CD8-positive, alpha-beta memory T cell (primary cell): ENCODE data around the gene DBP. TPM values are rescaled to one million over a fixed set of nuclear protein-coding genes. Genes with fewer than 3 reads are reported as not detected.
A peak's percentile ranks its signal among the peaks of the same experiment; 100 is the strongest.

Experiments
- CTCF ChIA-PET: fragments of 350-600 bp; sonication (Branson Sonifier 250); formaldehyde crosslinking; loops from one replicate; lab custom pipeline; 2021; ENCODE audit warnings: antibody characterized with exemption; lab: Charles Lee
- POLR2A ChIA-PET: fragments of 350-600 bp; sonication (Branson Sonifier 250); formaldehyde crosslinking; loops from one replicate; lab custom pipeline; 2021; ENCODE audit warnings: antibody characterized with exemption; lab: Charles Lee
- DNase-seq, 5 donors: peaks; one replicate each; pipeline versions ENCODE4 v3.0.0 to v3.0.0-alpha.2; 2020 to 2022; ENCODE audit warnings: mixed read lengths in 1 of 5
- H3K27ac ChIP-seq: one replicate; pipeline ENCODE4 v1.7.0; 2013; ENCODE audit warnings: low read depth, mild to moderate bottlenecking, low read length, moderate library complexity
- H3K27me3 ChIP-seq: 2 replicates; pipeline ENCODE4 v1.7.0; 2013; ENCODE audit warnings: low read length, mild to moderate bottlenecking; ENCODE audit not compliant: insufficient read depth, poor library complexity, severe bottlenecking
- H3K36me3 ChIP-seq: 2 replicates; pipeline ENCODE4 v1.7.0; 2013; ENCODE audit warnings: mild to moderate bottlenecking, low read length, moderate library complexity; ENCODE audit not compliant: insufficient read depth
- H3K4me1 ChIP-seq: 2 replicates; pipeline ENCODE4 v1.7.0; 2013; ENCODE audit warnings: mild to moderate bottlenecking, low read length, moderate library complexity; ENCODE audit not compliant: insufficient read depth
- H3K4me3 ChIP-seq: 2 replicates; pipeline ENCODE4 v1.7.0; 2013; ENCODE audit warnings: mild to moderate bottlenecking, low read length
- H3K9me3 ChIP-seq: 2 replicates; pipeline ENCODE4 v1.7.0; 2013; ENCODE audit warnings: mild to moderate bottlenecking, low read length
- H3K27ac Mint-ChIP-seq, 8 donors: one replicate each; pipeline ENCODE4 v1.8.0; 2020 to 2021; ENCODE audit warnings: mixed read lengths in 8 of 8, mild to moderate bottlenecking in 6 of 8, inconsistent platforms in 3 of 8, moderate library complexity in 3 of 8
- H3K27me3 Mint-ChIP-seq, 2 donors: one replicate each; pipeline ENCODE4 v1.8.0; 2020 to 2021; ENCODE audit warnings: mixed read lengths in 2 of 2, mild to moderate bottlenecking in 1 of 2, moderate library complexity in 1 of 2
- H3K36me3 Mint-ChIP-seq, 3 donors: one replicate each; pipeline ENCODE4 v1.8.0; 2020 to 2021; ENCODE audit warnings: mixed read lengths in 3 of 3, inconsistent platforms in 1 of 3, mild to moderate bottlenecking in 1 of 3
- H3K4me1 Mint-ChIP-seq, 3 donors: one replicate each; pipeline ENCODE4 v1.8.0; 2020 to 2021; ENCODE audit warnings: mixed read lengths in 3 of 3, inconsistent platforms in 1 of 3, mild to moderate bottlenecking in 1 of 3
- H3K4me3 Mint-ChIP-seq, 7 donors: one replicate each; pipeline ENCODE4 v1.8.0; 2020 to 2021; ENCODE audit warnings: mixed read lengths in 7 of 7, mild to moderate bottlenecking in 6 of 7, moderate library complexity in 4 of 7, inconsistent platforms in 2 of 7
- H3K9me3 Mint-ChIP-seq, 5 donors: one replicate each; pipeline ENCODE4 v1.8.0; 2020 to 2022; ENCODE audit warnings: mixed read lengths in 5 of 5, mild to moderate bottlenecking in 3 of 5, moderate library complexity in 2 of 5, inconsistent platforms in 1 of 5
- polyA plus RNA-seq: library from polyadenylated mRNA; unstranded; fragments of 300-500 nt; fragmentation: Illumina TruSeq; gene quantifications from one replicate; pipeline ENCODE4 v1.2.3, GENCODE V29; 2021
- total RNA-seq, 2 experiments: library from RNA; stranded (reverse); gene quantifications; one replicate each; pipeline ENCODE4 v1.2.3, GENCODE V29; 2021

DBP gene
- total and polyA plus RNA-seq, 3 experiments from 2014 or later, result 10.9 to 84.1 (median 12.1) TPM

DNA sequence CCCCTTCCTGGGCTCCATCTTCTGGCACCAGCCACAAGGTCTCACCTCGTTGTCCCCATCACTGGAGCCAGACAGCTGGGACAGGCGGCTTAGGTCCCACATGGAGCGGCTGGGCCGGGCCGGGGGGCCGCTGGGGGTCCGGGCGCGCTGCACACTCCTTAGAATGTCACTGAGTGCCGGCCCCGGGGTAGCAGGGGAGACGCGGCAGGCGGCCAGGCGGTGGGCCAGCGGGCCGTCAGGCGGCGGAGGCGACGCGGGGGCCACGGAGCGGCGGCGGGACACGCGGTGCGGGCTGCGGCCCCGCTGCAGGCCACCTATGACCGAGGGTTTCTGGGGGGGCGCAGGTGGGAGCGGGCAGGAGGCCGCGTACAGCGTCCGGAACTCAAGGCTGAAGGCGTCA, 33.7 kb downstream of the DBP start:
- CTCF ChIA-PET, result no interaction called here
- Mint-ChIP-seq H3K9me3 (no peaks in the 10 kb centered on the region), H3K4me3 (no peak overlapping the region), H3K36me3 (no peaks in the 10 kb centered on the region), H3K27me3 (peaks cover 0 to 4% of the 10 kb centered on the region in 2 donors), H3K4me1 (no peaks in the 10 kb centered on the region), H3K27ac (no peak overlapping the region)
- POLR2A ChIA-PET, result no interaction called here
- H3K9me3 ChIP-seq, result no peaks in the 10 kb centered on the region
- no peaks in the 10 kb centered on the region for H3K4me1 ChIP-seq
- no peak for DNase-seq
- no peak overlapping the region for H3K27ac ChIP-seq
- no peaks in the 10 kb centered on the region for H3K36me3 ChIP-seq
- H3K4me3 ChIP-seq, result no peak overlapping the region
- no peaks in the 10 kb centered on the region for H3K27me3 ChIP-seq

DNA sequence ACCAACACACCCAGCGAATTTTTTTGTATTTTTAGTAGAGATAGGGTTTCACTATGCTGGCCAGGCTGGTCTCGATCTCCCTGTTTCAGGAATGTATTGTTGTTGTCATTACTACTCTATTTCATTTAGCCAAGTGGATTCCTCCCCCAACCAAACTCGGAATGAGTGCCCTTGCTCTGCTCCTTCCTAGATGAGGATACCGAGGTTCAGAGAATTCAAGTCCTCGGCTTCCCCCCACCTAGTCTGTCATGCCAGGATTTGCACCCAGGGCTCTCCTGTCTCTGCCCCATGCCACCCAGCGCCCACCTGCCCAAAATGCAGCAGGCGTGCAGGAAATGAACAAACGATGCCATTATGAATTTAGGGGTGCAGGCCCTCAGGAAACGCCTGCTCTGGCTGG, 34.2 kb downstream of the DBP start:
- Histone ChIP-seq H3K27me3 (no peaks in the 10 kb centered on the region), H3K36me3 (no peaks in the 10 kb centered on the region), H3K4me3 (no peak overlapping the region), H3K9me3 (no peaks in the 10 kb centered on the region), H3K4me1 (no peaks in the 10 kb centered on the region), H3K27ac (no peak overlapping the region)
- POLR2A ChIA-PET, result no interaction called here
- CTCF ChIA-PET, result interaction anchor here (1.1 kb wide), 1 partner anchor 14 kb away, joined by 3 read pairs; no protein-coding TSS in a partner anchor
- H3K27ac Mint-ChIP-seq, result no peak overlapping the region
- H3K4me3 Mint-ChIP-seq, result no peak overlapping the region
- no peaks in the 10 kb centered on the region for H3K9me3 Mint-ChIP-seq
- H3K4me1 Mint-ChIP-seq, result no peaks in the 10 kb centered on the region
- H3K27me3 Mint-ChIP-seq, result peaks cover 0 to 4% of the 10 kb centered on the region in 2 donors
- no peaks in the 10 kb centered on the region for H3K36me3 Mint-ChIP-seq
- DNase-seq, result no peak

DNA sequence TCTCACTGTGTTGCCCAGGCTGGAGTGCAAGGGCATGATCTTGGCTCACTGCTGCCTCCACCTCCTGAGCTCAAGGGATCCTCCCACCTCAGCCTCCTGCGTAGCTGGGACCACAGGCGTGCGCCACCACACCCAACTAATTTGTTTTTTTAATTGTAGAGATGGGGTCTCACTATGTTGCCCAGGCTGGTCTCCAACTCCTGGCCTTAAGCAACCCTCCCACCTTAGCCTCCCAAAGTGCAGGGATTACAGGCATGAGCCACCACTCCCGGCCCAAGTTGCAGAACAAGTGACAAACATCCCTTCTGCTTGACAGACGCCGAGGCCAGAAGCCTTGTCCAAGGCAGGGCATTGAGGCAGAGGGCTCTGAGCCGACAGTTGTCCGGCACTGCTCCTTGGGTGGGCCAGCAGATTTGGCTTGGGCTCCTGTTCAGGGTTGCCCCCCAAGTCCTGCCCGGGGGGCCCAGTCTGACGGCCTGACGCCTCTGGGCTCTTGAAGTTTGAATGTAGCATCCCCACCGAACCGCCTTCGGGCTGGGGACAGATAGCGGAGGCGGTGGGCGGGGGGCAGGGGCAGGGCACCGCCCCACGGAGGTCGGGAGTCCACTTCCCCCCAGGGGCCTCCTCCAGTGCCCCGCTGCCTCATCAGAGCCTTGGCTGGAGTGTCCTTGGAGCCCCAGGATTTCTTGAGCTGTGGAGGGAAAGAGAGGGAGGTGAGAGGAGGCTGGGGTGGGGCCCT, 36.3 kb downstream of the DBP start:
- Mint-ChIP-seq H3K4me3 (no peak overlapping the region), H3K27me3 (peaks cover 0 to 4% of the 10 kb centered on the region in 2 donors), H3K4me1 (peaks cover 0 to 9% (median 2%) of the 10 kb centered on the region in 3 donors), H3K9me3 (no peaks in the 10 kb centered on the region), H3K36me3 (no peaks in the 10 kb centered on the region), H3K27ac (no peak overlapping the region)
- Histone ChIP-seq H3K4me3 (no peak overlapping the region), H3K4me1 (peaks cover 6% of the 10 kb centered on the region), H3K9me3 (no peaks in the 10 kb centered on the region), H3K27me3 (no peaks in the 10 kb centered on the region), H3K36me3 (no peaks in the 10 kb centered on the region), H3K27ac (no peak overlapping the region)
- ChIA-PET CTCF (interaction anchor here (0.8 kb wide), 1 partner anchor 332 kb away, joined by 3 read pairs; no protein-coding TSS in a partner anchor), POLR2A (no interaction called here)
- DNase-seq, result no peak

DNA sequence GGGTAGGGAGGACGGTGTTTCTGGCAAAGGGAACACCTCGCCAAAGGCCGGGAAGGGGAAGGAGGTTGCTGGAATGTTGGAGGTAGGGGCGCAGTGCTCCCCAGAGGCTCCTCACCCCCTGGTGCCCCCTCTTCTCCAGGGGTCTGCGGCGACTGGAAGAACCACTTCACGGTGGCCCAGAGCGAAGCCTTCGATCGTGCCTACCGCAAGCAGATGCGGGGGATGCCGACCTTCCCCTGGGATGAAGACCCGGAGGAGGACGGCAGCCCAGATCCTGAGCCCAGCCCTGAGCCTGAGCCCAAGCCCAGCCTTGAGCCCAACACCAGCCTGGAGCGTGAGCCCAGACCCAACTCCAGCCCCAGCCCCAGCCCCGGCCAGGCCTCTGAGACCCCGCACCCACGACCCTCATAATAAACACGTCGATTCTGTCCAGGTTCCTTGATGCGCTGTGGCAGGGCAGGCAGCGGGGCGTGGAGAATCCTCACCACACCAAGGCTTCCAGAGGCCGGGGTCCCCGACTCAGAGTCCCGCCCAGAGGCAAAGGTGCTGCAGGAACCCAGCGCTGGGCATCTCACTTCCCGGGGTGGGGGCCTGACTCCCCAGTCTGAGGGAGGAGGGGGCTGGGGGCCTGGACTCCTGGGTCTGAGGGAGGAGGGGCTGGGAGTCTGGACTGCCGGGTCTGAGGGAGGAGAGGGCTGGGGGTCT, 38.0 kb downstream of the DBP start:
- ChIA-PET POLR2A (no interaction called here), CTCF (no interaction called here)
- H3K4me1 ChIP-seq, result peaks cover 6% of the 10 kb centered on the region
- Mint-ChIP-seq H3K36me3 (peaks cover 0 to 2% (median 0%) of the 10 kb centered on the region in 3 donors), H3K27me3 (peaks cover 0 to 4% of the 10 kb centered on the region in 2 donors), H3K4me1 (peaks cover 4 to 14% (median 5%) of the 10 kb centered on the region in 3 donors), H3K9me3 (no peaks in the 10 kb centered on the region), H3K27ac (peak overlapping the region in 1 of 8 donors; percentile 14), H3K4me3 (no peak overlapping the region)
- DNase-seq, result no peak
- no peaks in the 10 kb centered on the region for H3K36me3 ChIP-seq
- H3K4me3 ChIP-seq, result no peak overlapping the region
- no peak overlapping the region for H3K27ac ChIP-seq
- no peaks in the 10 kb centered on the region for H3K9me3 ChIP-seq
- no peaks in the 10 kb centered on the region for H3K27me3 ChIP-seq

DNA sequence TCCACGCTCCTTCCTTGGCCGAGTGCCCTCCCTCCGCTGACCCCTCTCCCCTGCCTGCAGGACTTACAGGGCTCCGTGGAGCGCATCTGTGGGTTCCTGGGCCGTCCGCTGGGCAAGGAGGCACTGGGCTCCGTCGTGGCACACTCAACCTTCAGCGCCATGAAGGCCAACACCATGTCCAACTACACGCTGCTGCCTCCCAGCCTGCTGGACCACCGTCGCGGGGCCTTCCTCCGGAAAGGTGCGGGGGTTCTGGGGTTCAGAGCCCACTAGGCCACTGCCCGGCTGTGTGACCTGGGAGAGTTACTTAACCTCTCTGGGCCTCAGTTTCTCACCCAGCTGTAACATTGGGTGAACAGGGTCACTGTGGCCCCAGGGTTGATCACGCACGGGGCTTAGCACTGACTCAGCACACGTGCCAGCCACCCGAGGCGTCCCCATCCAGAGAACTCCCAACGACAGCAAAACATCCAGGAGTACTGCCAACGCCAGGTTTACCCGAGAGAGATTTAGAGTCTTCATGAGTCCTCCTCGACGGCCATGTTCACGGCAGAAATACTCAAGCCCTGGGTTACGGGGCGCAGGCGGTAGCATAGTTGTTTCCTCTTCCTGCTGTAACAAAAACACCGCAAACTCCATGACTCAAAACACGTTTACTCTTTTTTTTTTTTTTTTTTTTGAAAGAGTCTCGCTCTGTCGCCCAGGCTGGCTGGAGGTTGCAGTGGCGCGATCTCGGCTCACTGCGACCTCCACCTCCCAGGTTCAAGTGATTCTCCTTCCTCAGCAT, 40.3 kb downstream of the DBP start:
- H3K9me3 ChIP-seq, result no peaks in the 10 kb centered on the region
- CTCF ChIA-PET, result no interaction called here
- Mint-ChIP-seq H3K4me3 (peak overlapping the region; percentile 62 to 83 (median 68)), H3K9me3 (no peaks in the 10 kb centered on the region), H3K27ac (peak overlapping the region; percentile 69 to 90 (median 82)), H3K4me1 (peaks cover 4 to 18% (median 5%) of the 10 kb centered on the region in 3 donors), H3K36me3 (peaks cover 0 to 2% (median 0%) of the 10 kb centered on the region in 3 donors), H3K27me3 (peaks cover 0 to 4% of the 10 kb centered on the region in 2 donors)
- no peaks in the 10 kb centered on the region for H3K27me3 ChIP-seq
- POLR2A ChIA-PET, result interaction anchor here (0.7 to 1.1 kb wide), 2 partner anchors 13 to 264 kb away, joined by 6 to 8 read pairs; no protein-coding TSS in a partner anchor
- peak overlapping the region; percentile 34 for H3K4me3 ChIP-seq
- peak; percentile 18 to 60 (median 43) for DNase-seq
- H3K4me1 ChIP-seq, result peaks cover 6% of the 10 kb centered on the region
- peak overlapping the region; percentile 43 for H3K27ac ChIP-seq
- H3K36me3 ChIP-seq, result no peaks in the 10 kb centered on the region

DNA sequence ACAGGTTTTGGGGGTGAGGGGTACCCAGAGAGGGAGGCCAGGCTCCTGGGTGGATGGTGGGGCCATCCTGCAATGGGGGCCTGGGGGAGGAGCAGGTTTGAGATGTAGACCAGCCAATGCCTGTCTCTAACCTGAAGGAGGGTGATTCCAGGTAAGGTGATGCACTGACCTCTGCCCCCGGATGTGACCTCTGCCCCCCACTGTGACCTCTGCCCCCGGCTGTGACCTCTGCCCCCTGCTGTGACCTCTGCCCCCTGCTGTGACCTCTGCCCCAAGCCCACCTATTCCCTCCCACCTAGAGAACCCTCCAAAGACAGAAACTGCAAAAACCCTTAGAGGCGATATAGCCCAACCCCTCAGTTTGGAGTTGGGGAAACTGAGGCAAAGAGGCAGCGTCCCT, 40.9 kb downstream of the DBP start:
- Mint-ChIP-seq H3K9me3 (no peaks in the 10 kb centered on the region), H3K27me3 (peaks cover 0 to 4% of the 10 kb centered on the region in 2 donors), H3K27ac (peak overlapping the region in 4 of 8 donors; percentile 55 to 83 (median 76)), H3K4me3 (peak overlapping the region in 4 of 7 donors; percentile 26 to 54 (median 38)), H3K4me1 (peaks cover 4 to 18% (median 5%) of the 10 kb centered on the region in 3 donors), H3K36me3 (peaks cover 0 to 2% (median 0%) of the 10 kb centered on the region in 3 donors)
- H3K9me3 ChIP-seq, result no peaks in the 10 kb centered on the region
- no peaks in the 10 kb centered on the region for H3K36me3 ChIP-seq
- H3K27ac ChIP-seq, result no peak overlapping the region
- DNase-seq, result no peak
- ChIA-PET POLR2A (no interaction called here), CTCF (interaction anchor here (1.5 kb wide), 1 partner anchor 12 kb away, joined by 6 read pairs; no protein-coding TSS in a partner anchor)
- no peak overlapping the region for H3K4me3 ChIP-seq
- H3K4me1 ChIP-seq, result peaks cover 6% of the 10 kb centered on the region
- no peaks in the 10 kb centered on the region for H3K27me3 ChIP-seq

DNA sequence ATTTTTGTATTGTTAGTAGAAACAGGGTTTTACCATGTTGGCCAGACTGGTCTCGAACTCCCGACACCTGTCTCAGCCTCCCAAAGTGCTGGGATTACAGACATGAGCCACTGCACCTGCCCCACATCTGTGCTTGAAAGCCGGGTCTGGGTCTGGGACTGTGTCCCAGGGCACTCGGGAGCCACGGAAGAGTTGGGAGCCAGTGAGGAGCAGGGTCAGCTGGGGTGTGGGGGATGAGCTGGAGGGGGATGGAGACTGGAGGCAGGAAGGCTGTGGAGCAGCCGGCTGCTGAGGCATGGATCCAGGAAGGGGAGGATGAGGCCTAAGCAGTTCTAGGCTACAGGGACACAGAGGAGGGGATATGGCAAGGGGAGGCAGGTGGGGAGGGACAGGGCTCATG, 41.3 kb downstream of the DBP start:
- POLR2A ChIA-PET, result interaction anchor here (0.8 kb wide), 1 partner anchor 82 kb away, joined by 3 read pairs; no protein-coding TSS in a partner anchor
- Mint-ChIP-seq H3K27me3 (peaks cover 0 to 4% of the 10 kb centered on the region in 2 donors), H3K36me3 (peaks cover 0 to 2% (median 0%) of the 10 kb centered on the region in 3 donors), H3K27ac (peak overlapping the region in 3 of 8 donors; percentile 10 to 76 (median 33)), H3K4me3 (peak overlapping the region in 3 of 7 donors; percentile 17 to 58 (median 37)), H3K9me3 (no peaks in the 10 kb centered on the region), H3K4me1 (peaks cover 4 to 18% (median 5%) of the 10 kb centered on the region in 3 donors)
- Histone ChIP-seq H3K4me3 (no peak overlapping the region), H3K9me3 (no peaks in the 10 kb centered on the region), H3K27me3 (no peaks in the 10 kb centered on the region), H3K27ac (no peak overlapping the region), H3K4me1 (peaks cover 6% of the 10 kb centered on the region), H3K36me3 (no peaks in the 10 kb centered on the region)
- no peak for DNase-seq
- CTCF ChIA-PET, result interaction anchor here (1.1 to 1.6 kb wide), 4 partner anchors 12 to 262 kb away, joined by 3 to 8 read pairs (median 6); no protein-coding TSS in a partner anchor
